Neural progenitor cell (in vitro differentiated cells): ENCODE data around the gene CLEC17A. TPM values are rescaled to one million over a fixed set of nuclear protein-coding genes. Genes with fewer than 3 reads are reported as not detected.
"Not testable (repeated sequence)": the region's sequence is repeated elsewhere in the genome, so short reads cannot be mapped to it uniquely, and the experiment has no call there.

ENCODE experiments used
- DNase-seq: peaks from one replicate; pipeline ENCODE4 v3.0.0-alpha.2; 2016; ENCODE audit warnings: low spot score
- H2AFZ ChIP-seq: fragments of 200-600 bp; sonication (generic); replicated peaks from 2 replicates; pipeline ENCODE4 v1.6.1; 2016; ENCODE audit warnings: antibody characterized with exemption
- H3F3A ChIP-seq: fragments of 200-600 bp; sonication (generic); 2 replicates; pipeline ENCODE4 v1.6.1; 2016; ENCODE audit warnings: antibody characterized with exemption, low read depth
- H3K27ac ChIP-seq: fragments of 200-600 bp; sonication (generic); 2 replicates; pipeline ENCODE4 v1.5.1; 2016; ENCODE audit warnings: mild to moderate bottlenecking
- H3K27me3 ChIP-seq: fragments of 200-600 bp; sonication (generic); 2 replicates; pipeline ENCODE4 v1.6.1; 2016; ENCODE audit warnings: mild to moderate bottlenecking, moderate library complexity
- H3K36me3 ChIP-seq: fragments of 200-600 bp; sonication (generic); 2 replicates; pipeline ENCODE4 v1.5.1; 2016
- H3K4me1 ChIP-seq: fragments of 200-600 bp; sonication (generic); 2 replicates; pipeline ENCODE4 v1.6.1; 2016; ENCODE audit warnings: mixed run types
- H3K4me2 ChIP-seq: fragments of 200-600 bp; sonication (generic); 2 replicates; pipeline ENCODE4 v1.6.1; 2016
- H3K4me3 ChIP-seq: fragments of 200-600 bp; sonication (generic); 2 replicates; pipeline ENCODE4 v1.5.1; 2016
- H3K79me2 ChIP-seq: fragments of 200-600 bp; sonication (generic); 2 replicates; pipeline ENCODE4 v1.6.1; 2016; ENCODE audit warnings: low read depth
- H3K9ac ChIP-seq: fragments of 200-600 bp; sonication (generic); 2 replicates; pipeline ENCODE4 v1.6.1; 2016
- H3K9me3 ChIP-seq: fragments of 200-600 bp; sonication (generic); 2 replicates; pipeline ENCODE4 v1.5.1; 2016; ENCODE audit warnings: low read depth
- H4K20me1 ChIP-seq: fragments of 200-600 bp; sonication (generic); 2 replicates; pipeline ENCODE4 v1.6.1; 2016; ENCODE audit warnings: low read depth
- H3K27ac Mint-ChIP-seq: 3 replicates; pipeline ENCODE4 v1.8.0; 2021; ENCODE audit warnings: mixed read lengths
- H3K27me3 Mint-ChIP-seq: 2 replicates; pipeline ENCODE4 v1.8.0; 2022; ENCODE audit warnings: low read depth, mild to moderate bottlenecking, inconsistent platforms, moderate library complexity, mixed read lengths; ENCODE audit not compliant: insufficient read depth
- H3K36me3 Mint-ChIP-seq: 3 replicates; pipeline ENCODE4 v1.8.0; 2021; ENCODE audit warnings: mixed read lengths
- H3K4me1 Mint-ChIP-seq: 3 replicates; pipeline ENCODE4 v1.8.0; 2021; ENCODE audit warnings: mixed read lengths
- H3K4me3 Mint-ChIP-seq: 3 replicates; pipeline ENCODE4 v1.8.0; 2021; ENCODE audit warnings: mild to moderate bottlenecking, moderate library complexity, mixed read lengths
- H3K9me3 Mint-ChIP-seq: 3 replicates; pipeline ENCODE4 v1.8.0; 2020; ENCODE audit warnings: mixed read lengths
- CTCF ChIP-seq: fragments of 200-600 bp; sonication (generic); IDR thresholded peaks from 2 replicates; pipeline ENCODE4 v1.5.1; 2017; ENCODE audit warnings: antibody characterized with exemption, mild to moderate bottlenecking
- EZH2 ChIP-seq: fragments of 200-600 bp; sonication (generic); IDR thresholded peaks from 2 replicates; pipeline ENCODE4 v1.6.1; 2017; ENCODE audit warnings: antibody characterized with exemption, mild to moderate bottlenecking, moderate library complexity
- EZH2phosphoT487 ChIP-seq: fragments of 200-600 bp; sonication (generic); IDR thresholded peaks from 2 replicates; pipeline ENCODE4 v1.6.1; 2017; ENCODE audit warnings: antibody characterized with exemption
- total RNA-seq: library from RNA; depleted of rRNA; stranded (reverse); fragments of >200 nt; gene quantifications from 2 replicates; pipeline ENCODE4 v1.2.3, GENCODE V29; 2015; ENCODE audit warnings: low replicate concordance

CLEC17A gene
- total RNA-seq, 1 donor from 2014 or later: not detected

GRCh38 chr19:14576363-14576762 is 6.5 kb upstream of the CLEC17A start:
- Histone ChIP-seq H4K20me1 (peaks cover under 1% of the 10 kb centered on the region), H3F3A (peaks cover 7% of the 10 kb centered on the region), H3K4me3 (no peak overlapping the region), H3K27me3 (no peaks in the 10 kb centered on the region), H3K79me2 (peaks cover 5% of the 10 kb centered on the region), H3K4me2 (no peak overlapping the region), H3K4me1 (peaks cover 5% of the 10 kb centered on the region), H3K27ac (no peak overlapping the region), H2AFZ (no peak overlapping the region), H3K36me3 (no peaks in the 10 kb centered on the region), H3K9me3 (no peaks in the 10 kb centered on the region), H3K9ac (no peak overlapping the region)
- H3K27ac Mint-ChIP-seq: no peak overlapping the region
- DNase-seq: no peak
- peaks cover 8% of the 10 kb centered on the region for H3K4me1 Mint-ChIP-seq
- H3K4me3 Mint-ChIP-seq: no peak overlapping the region
- H3K9me3 Mint-ChIP-seq: no peaks in the 10 kb centered on the region
- H3K36me3 Mint-ChIP-seq: no peaks in the 10 kb centered on the region
- H3K27me3 Mint-ChIP-seq: peaks cover 7% of the 10 kb centered on the region
- no peak for TF ChIP-seq CTCF
- TF ChIP-seq EZH2phosphoT487: no peak
- TF ChIP-seq EZH2: no peak

GRCh38 chr19:14577264-14577663 is 5.6 kb upstream of the CLEC17A start:
- no peak overlapping the region for H3K9ac ChIP-seq
- H3K4me3 ChIP-seq: no peak overlapping the region
- no peaks in the 10 kb centered on the region for H3K36me3 ChIP-seq
- no peak overlapping the region for H3K4me2 ChIP-seq
- H3K27ac ChIP-seq: no peak overlapping the region
- H3K4me1 ChIP-seq: peaks cover 5% of the 10 kb centered on the region
- H3K9me3 ChIP-seq: no peaks in the 10 kb centered on the region
- H3K4me1 Mint-ChIP-seq: peaks cover 6% of the 10 kb centered on the region
- no peaks in the 10 kb centered on the region for H4K20me1 ChIP-seq
- H3K4me3 Mint-ChIP-seq: no peak overlapping the region
- H3K27ac Mint-ChIP-seq: no peak overlapping the region
- H3K27me3 Mint-ChIP-seq: peaks cover 8% of the 10 kb centered on the region
- H3K27me3 ChIP-seq: no peaks in the 10 kb centered on the region
- no peaks in the 10 kb centered on the region for H3K36me3 Mint-ChIP-seq
- TF ChIP-seq EZH2phosphoT487: no peak
- TF ChIP-seq CTCF: no peak
- TF ChIP-seq EZH2: no peak
- H3K79me2 ChIP-seq: no peaks in the 10 kb centered on the region
- no peak overlapping the region for H2AFZ ChIP-seq
- H3K9me3 Mint-ChIP-seq: no peaks in the 10 kb centered on the region
- no peak for DNase-seq
- H3F3A ChIP-seq: peaks cover 7% of the 10 kb centered on the region

GRCh38 chr19:14577885-14578427 is 4.9 kb upstream of the CLEC17A start:
- peaks cover 8% of the 10 kb centered on the region for H3K27me3 Mint-ChIP-seq
- no peaks in the 10 kb centered on the region for H3K27me3 ChIP-seq

GRCh38 chr19:14580623-14581237 is 2.2 kb upstream of the CLEC17A start:
- H3K4me3 Mint-ChIP-seq: no peak overlapping the region
- H3K36me3 Mint-ChIP-seq: no peaks in the 10 kb centered on the region
- Histone ChIP-seq H3K36me3 (no peaks in the 10 kb centered on the region), H3K4me3 (no peak overlapping the region), H3K9ac (no peak overlapping the region), H3K9me3 (no peaks in the 10 kb centered on the region), H3K4me2 (no peak overlapping the region), H2AFZ (no peak overlapping the region), H4K20me1 (no peaks in the 10 kb centered on the region), H3K79me2 (no peaks in the 10 kb centered on the region), H3K27me3 (no peaks in the 10 kb centered on the region), H3K27ac (no peak overlapping the region), H3K4me1 (no peaks in the 10 kb centered on the region), H3F3A (no peaks in the 10 kb centered on the region)
- TF ChIP-seq EZH2phosphoT487 (no peak), CTCF (peak; percentile 8), EZH2 (no peak)
- no peaks in the 10 kb centered on the region for H3K4me1 Mint-ChIP-seq
- H3K27me3 Mint-ChIP-seq: peaks cover 14% of the 10 kb centered on the region
- DNase-seq: no peak
- no peak overlapping the region for H3K27ac Mint-ChIP-seq
- H3K9me3 Mint-ChIP-seq: no peaks in the 10 kb centered on the region

More at GRCh38 chr19:14577885-14578427, 4.9 kb upstream of the CLEC17A start:
- Histone ChIP-seq H3K79me2 (no peaks in the 10 kb centered on the region), H3F3A (peaks cover 7% of the 10 kb centered on the region), H3K36me3 (no peaks in the 10 kb centered on the region), H3K9ac (no peak overlapping the region), H3K4me3 (no peak overlapping the region), H4K20me1 (no peaks in the 10 kb centered on the region), H3K9me3 (no peaks in the 10 kb centered on the region), H3K4me1 (peaks cover 5% of the 10 kb centered on the region), H2AFZ (no peak overlapping the region), H3K4me2 (no peak overlapping the region), H3K27ac (no peak overlapping the region)
- H3K27ac Mint-ChIP-seq: no peak overlapping the region
- no peaks in the 10 kb centered on the region for H3K9me3 Mint-ChIP-seq
- no peak overlapping the region for H3K4me3 Mint-ChIP-seq
- TF ChIP-seq EZH2phosphoT487: no peak
- DNase-seq: peak; percentile 35
- H3K36me3 Mint-ChIP-seq: no peaks in the 10 kb centered on the region
- H3K4me1 Mint-ChIP-seq: peaks cover 6% of the 10 kb centered on the region

- H3K4me1 Mint-ChIP-seq, H3K9me3 Mint-ChIP-seq, H3K27ac Mint-ChIP-seq: not testable (repeated sequence)
Measured at GRCh38 chr19:14584372-14584771, 1.5 kb downstream of the CLEC17A start.

More at GRCh38 chr19:14584372-14584771, 1.5 kb downstream of the CLEC17A start:
- not testable (repeated sequence) for H3K36me3 Mint-ChIP-seq, H3K9ac ChIP-seq, H3K4me3 ChIP-seq, DNase-seq, H3K4me3 Mint-ChIP-seq, H3K36me3 ChIP-seq, H3F3A ChIP-seq, H3K4me1 ChIP-seq, H4K20me1 ChIP-seq, H3K27ac ChIP-seq, H3K79me2 ChIP-seq, H2AFZ ChIP-seq, H3K9me3 ChIP-seq, H3K27me3 ChIP-seq, H3K4me2 ChIP-seq
- peaks cover 14% of the 10 kb centered on the region for H3K27me3 Mint-ChIP-seq
